Peyer's patch (tissue), 4 donors: ENCODE data around the gene SLAMF8.

ENCODE experiments used
- CTCF ChIP-seq, 6 experiments: fragments of 450-650 bp in 4 of 6; fragments of 200-600 bp in 2 of 6; sonication (generic) in 1 of 6; IDR thresholded peaks; one replicate each; pipeline ENCODE4 v1.5.1; 2017 to 2019; ENCODE audit warnings: antibody characterized with exemption in 6 of 6, mild to moderate bottlenecking in 3 of 6, moderate library complexity in 1 of 6
- POLR2A ChIP-seq, 2 donors: fragments of 450-650 bp; IDR thresholded peaks; one replicate each; pipeline ENCODE4 v1.5.1; 2017; ENCODE audit warnings: antibody characterized with exemption in 2 of 2, mild to moderate bottlenecking in 2 of 2, moderate library complexity in 2 of 2

GRCh38 chr1:159866066-159866465, 39.4 kb downstream of the SLAMF8 start:
- TF ChIP-seq POLR2A (IDR thresholded peaks at IDR 0.05) (no peak), CTCF (IDR thresholded peaks at IDR 0.05) (no peak)
